GM20000 (cell line): Measurements from ENCODE around the gene RAB31.

Source experiments
- DNase-seq: peaks from one replicate; pipeline ENCODE4 v3.0.0; 2012; ENCODE audit warnings: low spot score
- CTCF ChIP-seq: IDR thresholded peaks from 2 replicates; pipeline ENCODE4 v1.5.1; 2012; ENCODE audit warnings: mild to moderate bottlenecking, control low read depth; ENCODE audit errors: extremely low read depth, missing control alignments

RAB31 gene

GRCh38 chr18:9787036-9787435, 78.9 kb downstream of the RAB31 start:
- no peak for TF ChIP-seq CTCF
- DNase-seq = no peak

GRCh38 chr18:9787712-9788111, 79.6 kb downstream of the RAB31 start:
- TF ChIP-seq CTCF = no peak
- DNase-seq = no peak

GRCh38 chr18:9788140-9788539, 80.0 kb downstream of the RAB31 start:
- TF ChIP-seq CTCF = no peak
- no peak for DNase-seq

- no peak for DNase-seq
- TF ChIP-seq CTCF = no peak
These were observed 80.8 kb downstream of the RAB31 start for GRCh38 chr18:9788860-9789259.

GRCh38 chr18:9790261-9790660, 82.2 kb downstream of the RAB31 start:
- no peak for TF ChIP-seq CTCF
- no peak for DNase-seq

- TF ChIP-seq CTCF = no peak
- DNase-seq = no peak
These were observed 83.9 kb downstream of the RAB31 start for GRCh38 chr18:9791991-9792390.

- peak; percentile 20 for DNase-seq
- TF ChIP-seq CTCF = peak; percentile 55
These were observed 84.6 kb downstream of the RAB31 start for GRCh38 chr18:9792565-9793245.
